GM12878 (cell line): ENCODE results near the gene C19orf67. TPM values are rescaled to one million over a fixed set of nuclear protein-coding genes. Genes with fewer than 3 reads are reported as not detected.

Experiments
- ATAC-seq: fragments of 200-7000 bp; cut with Tn5 transposase; 3 replicates; pipeline ENCODE4 v1.9.1; 2020; ENCODE audit warnings: mild to moderate bottlenecking, moderate library complexity
- BruUV-seq: library from RNA; stranded (reverse); fragments of 400-500 nt; replicated peaks from 2 replicates; lab custom pipeline; 2021; lab: Mats Ljungman, UMichigan
- CTCF ChIA-PET: fragments of 300-600 bp; sonication (Branson Sonifier 250); formaldehyde crosslinking; extraction: SDS; loops from one replicate; lab custom pipeline; 2021; ENCODE audit warnings: inconsistent platforms; lab: Yijun Ruan, JAX
- POLR2A ChIA-PET: fragments of 350-600 bp; formaldehyde crosslinking; extraction: SDS; loops from one replicate; lab custom pipeline; 2021; ENCODE audit warnings: inconsistent platforms; lab: Charles Lee
- RAD21 ChIA-PET: fragments of 300-600 bp; sonication (Branson Sonifier 250); formaldehyde crosslinking; loops from one replicate; lab custom pipeline; 2023; ENCODE audit warnings: antibody characterized with exemption; ENCODE audit not compliant: unreplicated experiment; lab: Charles Lee
- SMC1A ChIA-PET: fragments of 300-600 bp; sonication (Branson Sonifier 250); formaldehyde crosslinking; loops from one replicate; lab custom pipeline; 2023; ENCODE audit not compliant: unreplicated experiment, uncharacterized antibody; lab: Charles Lee
- DNase-seq: peaks from one replicate; pipeline ENCODE4 v3.0.0-alpha.2; 2011; ENCODE audit warnings: low read depth, low spot score
- FAIRE-seq: peaks from 3 replicates; lab custom pipeline; 2011; peaks lifted over from hg19 to GRCh38; lab: Jason Lieb, UNC
- H2AFZ ChIP-seq: 2 replicates; pipeline ENCODE4 v1.6.0; 2011; ENCODE audit warnings: low read depth, low read length, control low read depth; ENCODE audit not compliant: control insufficient read depth
- H3K27ac ChIP-seq: 2 replicates; pipeline ENCODE4 v1.5.1; 2011; ENCODE audit warnings: control low read depth; ENCODE audit not compliant: control insufficient read depth, insufficient read depth
- H3K27me3 ChIP-seq, 2 experiments: replicated peaks in 1 of 2; 2 replicates each; pipeline versions ENCODE4 v1.6.0 to v1.6.1; 2011; ENCODE audit warnings: low read length in 1 of 2; ENCODE audit not compliant: control insufficient read depth in 2 of 2, insufficient read depth in 2 of 2
- H3K36me3 ChIP-seq, 2 experiments: 2 replicates each; pipeline ENCODE4 v1.5.1; 2011; ENCODE audit warnings: low read length in 1 of 2; ENCODE audit not compliant: control insufficient read depth in 2 of 2, insufficient read depth in 2 of 2
- H3K4me1 ChIP-seq: 2 replicates; pipeline ENCODE4 v1.6.1; 2011; ENCODE audit warnings: mild to moderate bottlenecking, low read length, moderate library complexity, mixed read lengths; ENCODE audit not compliant: control insufficient read depth, insufficient read depth
- H3K4me2 ChIP-seq: 2 replicates; pipeline ENCODE4 v1.6.0; 2011; ENCODE audit warnings: control low read depth; ENCODE audit not compliant: control insufficient read depth, insufficient read depth
- H3K4me3 ChIP-seq: fragments of 200-600 bp; sonication (generic); 2 replicates; pipeline ENCODE4 v1.5.1; 2016
- H3K79me2 ChIP-seq: 2 replicates; pipeline ENCODE4 v1.6.0; 2011; ENCODE audit warnings: low read length; ENCODE audit not compliant: control insufficient read depth, insufficient read depth
- H3K9ac ChIP-seq: 2 replicates; pipeline ENCODE4 v1.8.0; 2011; ENCODE audit warnings: low read length, control low read depth, mixed read lengths; ENCODE audit not compliant: control insufficient read depth, insufficient read depth
- H3K9me3 ChIP-seq: replicated peaks from 3 replicates; pipeline ENCODE4 v1.5.1; 2011; ENCODE audit warnings: mild to moderate bottlenecking, low read length; ENCODE audit not compliant: control insufficient read depth, insufficient read depth
- H4K20me1 ChIP-seq: 2 replicates; pipeline ENCODE4 v1.6.0; 2011; ENCODE audit not compliant: control insufficient read depth, insufficient read depth
- ASH2L ChIP-seq: fragments of 300-600, 200-600 bp; sonication (generic); IDR thresholded peaks from 2 replicates; pipeline ENCODE4 v1.6.1; 2017; ENCODE audit warnings: low read depth, mild to moderate bottlenecking, borderline replicate concordance
- ATF2 ChIP-seq: IDR thresholded peaks from 2 replicates; pipeline ENCODE4 v1.6.1; 2012; ENCODE audit warnings: low read length, inconsistent platforms
- ATF7 ChIP-seq: fragments of 450-650 bp; IDR thresholded peaks from 2 replicates; pipeline ENCODE4 v1.6.1; 2016; ENCODE audit warnings: low read depth, mild to moderate bottlenecking
- BCLAF1 ChIP-seq: fragments of 450-650 bp; IDR thresholded peaks from 2 replicates; pipeline ENCODE4 v1.6.1; 2017; ENCODE audit warnings: antibody characterized with exemption, mild to moderate bottlenecking, moderate library complexity
- ESRRA ChIP-seq: IDR thresholded peaks from 2 replicates; pipeline ENCODE4 v1.6.1; 2012; ENCODE audit warnings: mild to moderate bottlenecking, low read length, improper control_type of control experiment
- FOXM1 ChIP-seq: IDR thresholded peaks from 2 replicates; pipeline ENCODE4 v1.6.1; 2012; ENCODE audit warnings: low read depth, mild to moderate bottlenecking, inconsistent platforms, low read length, moderate library complexity
- HDAC6 ChIP-seq: fragments of 200-600 bp; sonication (generic); IDR thresholded peaks from one replicate; pipeline ENCODE4 v1.8.0; 2017; ENCODE audit warnings: antibody characterized with exemption; ENCODE audit not compliant: unreplicated experiment
- JUND ChIP-seq: IDR thresholded peaks from 2 replicates; pipeline ENCODE4 v1.6.1; 2012; ENCODE audit warnings: low read depth, mild to moderate bottlenecking, low read length, improper control_type of control experiment, moderate library complexity
- MAX ChIP-seq: IDR thresholded peaks from 2 replicates; pipeline ENCODE4 v1.6.1; 2012; ENCODE audit warnings: low read depth, low read length, improper control_type of control experiment
- RBBP5 ChIP-seq: fragments of 200-600 bp; sonication (generic); conservative IDR thresholded peaks from 2 replicates; pipeline ENCODE4 v1.6.1; 2016
- STAT1 ChIP-seq: fragments of 450-650 bp; conservative IDR thresholded peaks from 2 replicates; pipeline ENCODE4 v1.6.1; 2014; ENCODE audit warnings: antibody characterized with exemption, mild to moderate bottlenecking
- SUPT20H ChIP-seq: IDR thresholded peaks from 2 replicates; pipeline ENCODE4 v1.6.1; 2011; ENCODE audit warnings: low read depth, mild to moderate bottlenecking, low read length, moderate library complexity, borderline replicate concordance; ENCODE audit not compliant: control insufficient read depth
- TCF12 ChIP-seq: IDR thresholded peaks from 2 replicates; pipeline ENCODE4 v1.6.1; 2011; ENCODE audit warnings: low read depth, mild to moderate bottlenecking, low read length
- USF1 ChIP-seq: IDR thresholded peaks from 2 replicates; pipeline ENCODE4 v1.6.1; 2011; ENCODE audit warnings: borderline replicate concordance, low read depth, mild to moderate bottlenecking, moderate library complexity, mixed read lengths, low read length; ENCODE audit not compliant: insufficient read depth; ENCODE audit errors: extremely low read length
- ZBED1 ChIP-seq: IDR thresholded peaks from 2 replicates; pipeline ENCODE4 v1.6.1; 2016; ENCODE audit warnings: borderline replicate concordance
- ZNF217 ChIP-seq: fragments of 450-650 bp; IDR thresholded peaks from 2 replicates; pipeline ENCODE4 v1.6.1; 2017; ENCODE audit warnings: antibody characterized with exemption, mild to moderate bottlenecking
- WGBS: methylation state at CpG from one replicate; pipeline ENCODE4 v1.1.6; 2016; ENCODE audit warnings: low lambda C conversion rate; ENCODE audit not compliant: insufficient replicate concordance, insufficient coverage; ENCODE audit errors: missing lambda C conversion rate; 5-methylcytosine and 5-hydroxymethylcytosine counted together
- in situ Hi-C: fragments of 300-500 bp; cut with MboI; formaldehyde crosslinking; loops from 9 replicates; pipeline ENCODE4 v1.14.3; 2018; ENCODE audit warnings: mixed read lengths
- intact Hi-C: fragments of 100-400 bp; cut with micrococcal nuclease; formaldehyde crosslinking; loops from one replicate; pipeline ENCODE4 v1.14.2; 2022; ENCODE audit not compliant: unreplicated experiment
- polyA plus RNA-seq, 11 experiments: library from polyadenylated mRNA; depleted of rRNA in 4 of 11; unstranded in 6 of 11; stranded (reverse) in 5 of 11; fragments of >200 nt; fragmentation: Nextera tagmentation in 4 of 11; fragmentation: Illumina TruSeq in 1 of 11; extraction: Ambion mirVana in 4 of 11; extraction: Trizol in 1 of 11; gene quantifications; 1 replicate in 1 of 11; 2 replicates in 10 of 11; pipeline versions ENCODE4 v1.2.1 to v1.2.3, GENCODE V29; 2011 to 2016; ENCODE audit warnings: inconsistent platforms in 2 of 11, missing spikeins in 2 of 11, low read depth in 1 of 11
- total RNA-seq, 4 experiments: library from RNA; depleted of rRNA in 3 of 4; stranded (reverse); fragments of >200 nt in 3 of 4; fragmentation: Illumina TruSeq in 1 of 4; extraction: Trizol in 1 of 4; gene quantifications; 2 replicates each; pipeline versions ENCODE4 v1.2.1 to v1.2.3, GENCODE V29; 2013 to 2021

The C19orf67 gene
- total and polyA plus RNA-seq, 10 of the 15 experiments (the other 5 are each of a cell fraction or from before 2014, with no cell fraction given) = 0.14 TPM; not detected in 9

- TF ChIP-seq TCF12 (no peak), ZNF217 (peak; percentile 77; the same call in 1 of the 2 replicates), RBBP5 (no peak)
Observed at GRCh38 chr19:14033946-14034345, 51.6 kb downstream of the C19orf67 start (continued).

GRCh38 chr19:14031719-14032480, 53.7 kb downstream of the C19orf67 start, which contains the start of gene IL27RA:
Gene IL27RA (plus strand): TSS chr19:14031762. CDS start chr19:14031873, 111 bp downstream.
- ChIA-PET RAD21 (interaction anchor here (0.6 to 3.4 kb wide), 29 partner anchors 8 to 151 kb away, joined by 3 to 24 read pairs (median 5); partner anchors contain the start of genes ASF1B, CC2D1A, DCAF15 and MISP3), POLR2A (interaction anchor here (0.6 to 4.1 kb wide), 20 partner anchors 9 to 1298 kb away, joined by 3 to 27 read pairs (median 4); partner anchors contain the start of genes RFX1 and TRIR), SMC1A (interaction anchor here (0.6 to 2.9 kb wide), 19 partner anchors 9 to 334 kb away, joined by 3 to 33 read pairs (median 6); partner anchors contain the start of gene RFX1), CTCF (interaction anchor here (0.7 to 4.4 kb wide), 21 partner anchors 10 to 153 kb away, joined by 3 to 38 read pairs (median 8); partner anchors contain the start of genes DCAF15, MISP3, PRKACA and RFX1)
- no peaks in the 10 kb centered on the region for H3K36me3 ChIP-seq
- H3K9me3 ChIP-seq = no peaks in the 10 kb centered on the region; the same call in 2 of the 3 replicates
- peak within 1 kb of the TSS; percentile 83 for H2AFZ ChIP-seq
- no peaks in the 10 kb centered on the region for H3K27me3 ChIP-seq
- H3K4me1 ChIP-seq = peaks cover 17% of the 10 kb centered on the region
- H3K27ac ChIP-seq = peak within 1 kb of the TSS; percentile 91
- intact Hi-C loops = loop anchor here (5.0 to 10.0 kb wide), 2 partner anchors 47 to 80 kb away; partner anchors contain the start of gene DCAF15
- in situ Hi-C loops = no loop called here
- DNase-seq (peak; percentile 40), ATAC-seq (peak; percentile 85), FAIRE-seq (peak; percentile 73)
- H3K4me2 ChIP-seq = peak within 1 kb of the TSS; percentile 88
- peak within 1 kb of the TSS; percentile 86 for H3K9ac ChIP-seq
- WGBS = 1% methylated on average over 57 of the region's 63 CpGs
- peak within 1 kb of the TSS; percentile 97 for H3K4me3 ChIP-seq
- H3K79me2 ChIP-seq = peaks cover 10% of the 10 kb centered on the region
- H4K20me1 ChIP-seq = no peaks in the 10 kb centered on the region
- TSS peak; percentile 83 for BruUV-seq
- peak; percentile 37 for TF ChIP-seq HDAC6
- no peak for TF ChIP-seq SUPT20H
- no peak for TF ChIP-seq BCLAF1
- TF ChIP-seq ZBED1 = no peak
- TF ChIP-seq MAX = peak; percentile 37; the same call in 1 of the 2 replicates
- TF ChIP-seq ESRRA = no peak
- no peak for TF ChIP-seq ASH2L
- TF ChIP-seq JUND = no peak
- no peak for TF ChIP-seq ATF2
- TF ChIP-seq ATF7 = peak; percentile 46
- TF ChIP-seq FOXM1 = no peak; the same call in 1 of the 2 replicates
- 0 out of 2 replicates have a peak, but pooled peaks have one; percentile 12 for TF ChIP-seq STAT1
- TF ChIP-seq USF1 = no peak
